GM21529 (cell line): ENCODE data around the gene PRKCB.
"Not testable (repeated sequence)": the region's sequence is repeated elsewhere in the genome, so short reads cannot be mapped to it uniquely, and the experiment has no call there.

Source experiments
- ATAC-seq: cut with Tn5 transposase; IDR thresholded peaks from one replicate; pipeline ENCODE4 v1.9.1; 2021; ENCODE audit not compliant: unreplicated experiment

The PRKCB gene

GRCh38 chr16:24204150-24204665, 368.4 kb downstream of the PRKCB start:
- ATAC-seq, result no peak

DNA sequence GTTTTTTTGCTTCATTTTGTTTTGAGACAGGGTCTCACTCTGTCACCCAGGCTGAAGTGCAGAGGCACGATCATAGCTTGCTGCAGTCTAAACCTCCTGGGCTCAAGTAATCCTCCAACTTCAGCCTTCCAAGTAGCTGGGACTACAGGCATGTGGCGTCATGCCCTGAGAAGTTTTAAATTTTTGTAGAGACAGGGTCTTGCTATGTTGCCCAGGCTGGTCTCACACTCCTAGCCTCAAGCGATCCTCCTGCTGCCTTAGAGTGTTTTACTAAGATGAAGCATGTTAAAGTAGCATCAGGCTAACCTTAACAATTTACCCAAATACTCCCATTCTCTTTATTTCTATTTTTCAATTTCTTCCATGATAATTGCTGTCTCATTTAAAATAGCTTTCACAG, 371.1 kb downstream of the PRKCB start:
- no peak for ATAC-seq

- ATAC-seq, result no peak
Measured at GRCh38 chr16:24208710-24209109, 372.9 kb downstream of the PRKCB start.

GRCh38 chr16:24214992-24215391, 379.2 kb downstream of the PRKCB start:
- no peak for ATAC-seq

DNA sequence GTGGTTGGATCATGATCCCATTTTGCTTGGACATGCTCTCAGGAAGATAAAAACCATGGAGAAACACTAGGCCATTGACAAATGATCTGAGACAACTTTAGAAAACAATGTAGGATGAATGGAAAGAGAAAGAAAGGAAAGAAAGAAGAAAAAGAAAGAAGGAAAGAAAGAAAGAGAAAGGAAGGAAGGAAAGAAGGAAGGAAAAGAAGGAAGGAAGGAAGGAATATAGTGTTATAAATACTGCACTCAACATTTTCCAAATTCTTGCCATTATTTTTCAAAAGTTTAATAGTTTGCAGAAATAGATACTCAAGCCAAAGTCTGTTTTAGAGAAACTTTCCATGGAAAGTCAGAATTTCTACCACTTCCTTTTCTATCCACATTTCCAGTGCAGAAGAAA, 381.2 kb downstream of the PRKCB start:
- ATAC-seq, result no peak

- no peak for ATAC-seq
Measured at GRCh38 chr16:24217461-24217860, 381.7 kb downstream of the PRKCB start.

DNA sequence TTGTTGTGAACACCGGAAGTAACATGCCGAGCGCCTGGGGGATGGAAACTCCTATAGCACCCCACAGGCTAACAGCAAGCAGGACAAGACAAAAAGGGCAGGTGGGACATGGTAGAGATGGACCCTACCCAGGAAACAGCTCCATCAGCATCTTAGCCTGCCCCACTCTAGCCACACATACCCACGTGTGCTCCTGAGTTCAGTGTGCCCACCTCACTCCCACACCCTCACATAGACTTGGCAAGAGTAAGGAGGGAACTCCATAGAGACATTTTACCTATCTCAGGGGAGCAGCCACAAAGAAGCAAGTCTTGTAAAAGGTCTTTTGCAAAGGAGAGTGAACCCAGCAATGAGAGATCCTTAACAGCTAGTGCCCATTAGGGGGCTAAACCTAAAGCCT, 382.5 kb downstream of the PRKCB start:
- ATAC-seq, result no peak

DNA sequence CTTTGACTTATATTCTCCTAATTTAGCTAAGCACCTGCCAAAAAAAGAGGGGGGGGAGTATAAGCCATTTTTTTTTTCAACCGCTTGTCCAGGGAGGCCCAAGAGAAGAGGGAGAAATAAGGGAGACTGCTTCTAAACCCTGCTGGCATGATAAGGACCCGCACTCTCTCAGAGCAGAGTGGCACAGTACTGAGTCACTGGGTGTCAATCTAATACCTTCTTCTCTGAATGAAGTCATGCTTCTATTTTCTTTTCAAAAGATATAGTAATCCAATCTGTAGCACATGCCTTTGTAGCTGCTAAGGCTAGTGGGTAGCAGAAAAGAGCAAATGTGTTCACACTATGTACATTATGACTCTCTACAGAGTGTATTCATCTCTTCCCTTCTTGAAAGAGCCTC, 385.4 kb downstream of the PRKCB start:
- ATAC-seq, result no peak

- no peak for ATAC-seq
Measured at GRCh38 chr16:24228514-24228913, 392.7 kb downstream of the PRKCB start.

DNA sequence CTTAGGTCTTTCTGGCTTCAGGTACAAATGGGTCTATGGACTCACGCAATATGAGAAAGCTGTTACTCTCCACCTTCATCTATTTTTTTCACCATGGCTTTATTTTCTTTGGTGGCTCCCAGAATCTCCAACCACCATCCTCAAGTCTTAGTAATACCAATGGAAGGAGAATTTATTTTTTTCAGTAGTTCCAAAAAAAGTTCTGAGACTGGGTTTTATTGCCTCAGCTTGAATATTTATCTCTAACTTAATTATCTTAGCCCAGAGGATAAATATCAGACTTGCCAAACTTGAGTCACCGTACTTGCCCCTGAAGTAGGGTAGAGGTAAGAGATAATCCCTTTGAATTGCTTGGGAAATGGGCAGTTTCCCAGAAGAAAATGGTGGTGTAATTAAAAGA, 397.2 kb downstream of the PRKCB start:
- no peak for ATAC-seq

DNA sequence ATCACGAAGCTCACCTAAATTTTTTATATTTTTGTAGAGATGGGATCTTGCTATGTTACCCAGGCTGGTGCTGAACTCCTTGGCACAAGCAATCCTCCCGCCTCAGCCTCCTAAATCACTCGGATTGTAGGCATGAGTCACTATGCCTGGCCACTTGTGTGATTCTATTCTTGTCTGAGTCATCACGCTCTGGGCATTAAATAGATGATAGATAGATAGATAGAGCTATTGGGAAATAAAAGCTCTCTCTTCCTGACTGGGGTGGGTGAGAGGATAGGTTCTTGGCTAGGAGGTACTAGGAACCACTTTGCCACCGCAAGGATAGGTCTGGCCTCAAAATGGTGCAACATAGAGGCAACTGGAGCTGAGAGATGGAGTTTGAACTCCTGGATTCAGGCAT, 399.0 kb downstream of the PRKCB start:
- ATAC-seq, result no peak

- no peak for ATAC-seq
Measured at GRCh38 chr16:24235806-24236205, 400.0 kb downstream of the PRKCB start.

GRCh38 chr16:24238846-24239245, 403.1 kb downstream of the PRKCB start:
- ATAC-seq, result not testable (repeated sequence)

DNA sequence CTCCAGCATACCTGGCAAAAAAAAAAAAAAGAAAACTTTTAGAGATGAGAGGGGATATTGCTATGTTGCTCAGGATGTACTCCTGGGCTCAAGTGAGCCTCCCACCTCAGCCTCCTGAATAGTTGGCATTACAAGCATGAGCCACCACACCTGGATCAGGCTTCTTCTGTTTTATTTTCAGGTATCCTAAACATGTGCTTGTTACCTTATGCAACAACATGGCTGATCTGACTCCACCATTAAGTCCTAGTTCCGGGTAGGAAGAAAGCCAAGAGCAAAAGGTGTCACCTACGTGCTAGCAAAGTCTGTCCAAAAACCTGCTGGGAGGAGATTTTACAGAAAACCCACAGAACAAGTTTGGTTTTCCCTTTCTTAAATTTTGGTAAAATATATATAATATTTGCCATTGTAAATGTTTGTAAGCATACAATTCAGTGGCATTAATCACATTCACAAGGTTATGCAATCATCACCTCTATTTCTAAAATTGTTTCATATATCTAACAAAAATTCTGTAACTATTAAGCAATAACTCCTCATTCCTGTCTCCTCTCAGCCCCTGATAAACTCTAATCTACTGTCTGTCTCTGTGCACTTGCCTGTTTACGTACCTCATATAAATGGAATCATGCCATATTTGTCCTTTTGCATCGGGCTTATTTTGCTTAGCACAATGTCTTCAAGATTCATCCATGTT, 411.3 kb downstream of the PRKCB start:
- ATAC-seq, result no peak

DNA sequence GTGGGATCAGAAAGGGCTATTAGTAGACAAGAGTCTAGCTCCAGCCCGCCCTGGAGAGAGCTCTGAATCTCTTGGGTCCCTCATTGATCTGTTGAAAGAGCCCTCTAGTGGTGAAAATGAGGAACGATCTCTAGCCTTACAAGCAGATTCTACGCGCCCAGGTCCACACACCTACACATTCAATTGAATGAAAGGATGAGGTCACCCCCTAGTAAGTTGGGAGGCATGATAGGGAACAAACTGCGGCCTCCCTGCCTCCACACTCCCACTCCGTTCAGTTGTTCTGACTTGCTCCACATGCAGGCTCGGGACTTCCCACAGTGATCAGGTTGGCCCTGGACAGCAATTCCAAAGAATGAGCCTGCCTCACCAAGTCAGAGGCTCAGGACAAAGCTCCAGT, 417.4 kb downstream of the PRKCB start:
- ATAC-seq, result no peak

DNA sequence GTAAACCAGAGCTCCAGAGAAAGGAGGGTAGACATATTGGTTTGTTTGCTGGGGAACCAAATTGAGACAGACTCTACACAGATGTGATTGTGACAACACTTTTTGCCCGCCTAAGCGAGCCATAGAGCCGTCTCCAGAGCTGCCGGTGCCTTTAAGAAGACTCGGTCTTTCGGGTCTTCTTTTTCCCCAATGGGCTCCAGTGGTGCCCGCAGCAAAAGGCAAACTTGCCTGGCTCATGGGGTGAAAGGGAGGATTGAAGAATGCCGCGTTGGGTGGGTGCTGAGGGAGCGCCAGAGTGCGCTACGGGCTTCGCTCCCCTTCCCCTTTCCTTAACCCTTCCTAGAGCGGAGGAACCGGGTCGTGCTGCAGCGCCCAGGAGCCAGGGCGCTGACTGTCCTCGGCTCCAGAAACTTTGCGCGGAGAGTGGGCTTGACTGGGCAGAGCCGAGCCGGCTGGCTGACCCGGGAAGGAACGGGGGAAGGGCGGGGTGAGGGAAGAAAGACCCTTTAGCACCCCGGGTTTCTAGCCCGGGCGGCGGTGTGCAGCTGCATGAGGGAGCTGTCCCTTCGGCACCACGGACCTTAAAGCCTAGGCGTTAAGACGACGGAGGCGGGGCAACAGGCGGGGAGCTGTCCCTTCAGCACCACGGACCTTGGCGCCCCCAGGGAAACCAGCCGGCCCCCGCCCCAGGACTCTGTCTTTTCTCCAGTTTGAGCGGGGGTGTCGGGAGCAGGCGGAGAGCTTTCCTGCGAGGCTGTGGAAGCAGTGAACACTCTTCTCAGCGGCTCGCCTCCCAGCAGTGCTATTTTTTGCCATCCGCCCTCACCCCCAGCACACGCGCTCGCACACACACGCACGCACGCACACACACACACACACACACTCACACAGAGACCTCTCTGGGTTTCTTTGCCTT, 419.9 kb downstream of the PRKCB start, which contains the start of gene CACNG3:
Gene CACNG3, plus strand, starts transcription at position 880 of the 916 bp plus-strand sequence. CDS start 420 bp downstream, outside the sequence.
- ATAC-seq, result no peak

GRCh38 chr16:24257958-24258357, 422.2 kb downstream of the PRKCB start:
- ATAC-seq, result no peak

DNA sequence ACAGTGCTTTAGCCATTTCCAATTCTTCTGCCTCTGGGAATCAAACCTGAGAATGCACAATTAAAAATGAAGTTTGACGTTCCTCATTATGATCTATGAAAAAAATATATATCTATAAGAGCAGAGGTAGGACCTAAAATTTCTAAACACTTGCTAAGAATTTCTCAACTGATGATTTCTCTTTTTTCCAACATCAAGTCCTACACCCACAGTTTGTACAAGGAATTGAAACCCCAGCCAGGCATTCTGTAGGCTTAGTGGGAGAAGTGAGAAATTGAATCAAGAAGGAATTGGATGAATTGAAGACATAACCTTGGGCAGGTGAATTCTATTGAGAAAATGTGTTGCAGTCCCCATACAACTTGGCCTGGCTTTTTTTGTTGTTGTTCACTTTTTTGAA, 423.0 kb downstream of the PRKCB start:
- no peak for ATAC-seq

DNA sequence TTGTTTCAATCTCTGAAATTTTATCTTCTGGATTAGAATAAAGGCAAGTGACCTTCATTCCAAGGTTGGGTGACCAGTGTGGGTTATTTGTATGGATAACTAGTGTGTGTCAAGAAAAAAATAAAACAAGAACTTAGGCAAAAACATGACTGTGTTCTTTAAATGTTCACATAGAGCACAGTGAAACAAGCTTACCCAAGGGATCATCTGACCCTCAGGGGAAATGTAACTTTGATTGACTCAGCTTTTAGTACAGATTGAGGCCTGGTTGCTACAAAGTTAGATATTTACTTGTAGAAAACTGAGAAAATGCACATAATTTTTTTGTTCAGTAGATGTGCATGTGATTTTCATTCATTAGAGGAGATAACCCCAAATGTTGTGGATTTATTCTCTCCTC, 427.0 kb downstream of the PRKCB start:
- no peak for ATAC-seq
